HCT116 (cell line): ENCODE results near the gene SUN3. TPM values are rescaled to one million over a fixed set of nuclear protein-coding genes. Genes with fewer than 3 reads are reported as not detected.

Experiments
- ATAC-seq: fragments of 200-7000 bp; cut with Tn5 transposase; 2 replicates; pipeline ENCODE4 v1.9.1; 2020; ENCODE audit warnings: mild to moderate bottlenecking, moderate library complexity
- BruUV-seq: library from RNA; stranded (reverse); fragments of 400-500 nt; replicated peaks from 2 replicates; lab custom pipeline; 2021; lab: Mats Ljungman, UMichigan
- CTCF ChIA-PET: fragments of 300-600 bp; sonication (Branson Sonifier 250); formaldehyde crosslinking; loops from one replicate; lab custom pipeline; 2021; ENCODE audit warnings: antibody characterized with exemption; lab: Charles Lee
- POLR2A ChIA-PET: fragments of 300-600, 350-600 bp; sonication (Branson Sonifier 250); formaldehyde crosslinking; loops from one replicate; lab custom pipeline; 2021; ENCODE audit warnings: antibody characterized with exemption; lab: Charles Lee
- RAD21 ChIA-PET, 2 experiments: fragments of 300-600 bp; sonication (Branson Sonifier 250); formaldehyde crosslinking; loops; one replicate each; lab custom pipeline; 2023; ENCODE audit warnings: low total read pairs in 2 of 2; ENCODE audit not compliant: uncharacterized antibody in 2 of 2, unreplicated experiment in 2 of 2, low non-redundant PET in 1 of 2; lab: Charles Lee
- DNase-seq: peaks from one replicate; pipeline ENCODE4 v3.0.0-alpha.2; 2010; ENCODE audit warnings: low read depth, low spot score
- H2AFZ ChIP-seq: fragments of 200-600 bp; shearing (Covaris generic), sonication (generic); 2 replicates; pipeline ENCODE4 v1.6.1; 2017; ENCODE audit warnings: low read depth, mixed run types, mixed read lengths, antibody characterized with exemption, low read length; ENCODE audit not compliant: poor library complexity, severe bottlenecking
- H3K27ac ChIP-seq: 2 replicates; pipeline ENCODE4 v1.5.1; 2012; ENCODE audit warnings: low read depth, low read length
- H3K27me3 ChIP-seq: fragments of 200-600 bp; sonication (generic); 2 replicates; pipeline ENCODE4 v1.6.1; 2016; ENCODE audit warnings: mixed run types, low read length, mixed read lengths; ENCODE audit not compliant: insufficient read depth
- H3K36me3 ChIP-seq, 2 experiments: fragments of 200-500 bp in 1 of 2; fragments of 200-600 bp in 1 of 2; sonication (Bioruptor generic) in 1 of 2; sonication (generic) in 1 of 2; 2 replicates each; pipeline versions ENCODE4 v1.5.1 to v1.6.1; 2014 to 2016; ENCODE audit warnings: low read length in 2 of 2, inconsistent platforms in 1 of 2, mixed read lengths in 1 of 2, mixed run types in 1 of 2; ENCODE audit not compliant: insufficient read depth in 2 of 2, control insufficient read depth in 1 of 2
- H3K4me1 ChIP-seq, 2 experiments: fragments of 200-600 bp in 1 of 2; sonication (generic) in 1 of 2; 2 replicates each; pipeline versions ENCODE4 v1.5.1 to v1.6.1; 2012 to 2017; ENCODE audit warnings: low read length in 2 of 2, inconsistent platforms in 1 of 2, mild to moderate bottlenecking in 1 of 2, mixed read lengths in 1 of 2, mixed run types in 1 of 2, moderate library complexity in 1 of 2; ENCODE audit not compliant: insufficient read depth in 2 of 2, control insufficient read depth in 1 of 2
- H3K4me2 ChIP-seq: fragments of 200-600 bp; sonication (generic); 2 replicates; pipeline ENCODE4 v1.6.1; 2017; ENCODE audit warnings: mixed run types, low read length, mixed read lengths
- H3K4me3 ChIP-seq, 2 experiments: fragments of 200-600 bp in 1 of 2; sonication (generic) in 1 of 2; replicated peaks in 1 of 2; 2 replicates each; pipeline ENCODE4 v1.5.1; 2011 to 2016; ENCODE audit warnings: low read length in 2 of 2, control low read depth in 1 of 2, low read depth in 1 of 2, mild to moderate bottlenecking in 1 of 2, mixed read lengths in 1 of 2, mixed run types in 1 of 2
- H3K79me2 ChIP-seq: fragments of 200-600 bp; sonication (generic); 2 replicates; pipeline ENCODE4 v1.6.1; 2017; ENCODE audit warnings: mild to moderate bottlenecking, mixed run types, low read length, moderate library complexity, mixed read lengths; ENCODE audit not compliant: insufficient read depth
- H3K9ac ChIP-seq: fragments of 200-600 bp; sonication (generic); 2 replicates; pipeline ENCODE4 v1.6.1; 2016; ENCODE audit warnings: low read length, mixed read lengths
- H3K9me2 ChIP-seq: fragments of 200-600 bp; sonication (generic), shearing (Covaris generic); 2 replicates; pipeline ENCODE4 v1.6.1; 2017; ENCODE audit warnings: mixed run types, mild to moderate bottlenecking, moderate library complexity; ENCODE audit not compliant: insufficient read depth
- H3K9me3 ChIP-seq, 2 experiments: fragments of 200-500 bp in 1 of 2; fragments of 200-600 bp in 1 of 2; sonication (Bioruptor generic) in 1 of 2; sonication (generic) in 1 of 2; 2 replicates each; pipeline ENCODE4 v1.6.1; 2014 to 2017; ENCODE audit warnings: low read length in 2 of 2, mixed read lengths in 2 of 2, inconsistent platforms in 1 of 2, low read depth in 1 of 2, mild to moderate bottlenecking in 1 of 2, mixed run types in 1 of 2, moderate library complexity in 1 of 2; ENCODE audit not compliant: control insufficient read depth in 1 of 2, insufficient read depth in 1 of 2
- H4K20me1 ChIP-seq: fragments of 200-600 bp; sonication (generic), shearing (Covaris generic); 2 replicates; pipeline ENCODE4 v1.6.1; 2017; ENCODE audit warnings: mixed run types, mild to moderate bottlenecking, moderate library complexity; ENCODE audit not compliant: insufficient read depth
- ATF3 ChIP-seq: IDR thresholded peaks from 2 replicates; pipeline ENCODE4 v1.6.1; 2012
- CBX3 ChIP-seq: IDR thresholded peaks from 2 replicates; pipeline ENCODE4 v1.6.1; 2012; ENCODE audit warnings: low read depth
- CEBPB ChIP-seq: IDR thresholded peaks from 2 replicates; pipeline ENCODE4 v1.6.1; 2012; ENCODE audit warnings: low read depth
- EGR1 ChIP-seq: IDR thresholded peaks from 2 replicates; pipeline ENCODE4 v1.6.1; 2012; ENCODE audit warnings: low read depth
- ELF1 ChIP-seq: IDR thresholded peaks from 2 replicates; pipeline ENCODE4 v1.6.1; 2012; ENCODE audit warnings: low read depth, borderline replicate concordance
- EZH2phosphoT487 ChIP-seq: fragments of 200-600 bp; IDR thresholded peaks from 2 replicates; pipeline ENCODE4 v1.6.1; 2018; ENCODE audit warnings: antibody characterized with exemption, borderline replicate concordance
- FOSL1 ChIP-seq: IDR thresholded peaks from 2 replicates; pipeline ENCODE4 v1.6.1; 2012; ENCODE audit warnings: low read depth
- MAX ChIP-seq: IDR thresholded peaks from 2 replicates; pipeline ENCODE4 v1.6.1; 2012
- SIN3A ChIP-seq: IDR thresholded peaks from 2 replicates; pipeline ENCODE4 v1.6.1; 2012; ENCODE audit warnings: low read depth
- SP1 ChIP-seq: IDR thresholded peaks from 2 replicates; pipeline ENCODE4 v1.6.1; 2012; ENCODE audit warnings: low read depth
- SRF ChIP-seq: IDR thresholded peaks from 2 replicates; pipeline ENCODE4 v1.6.1; 2012; ENCODE audit warnings: low read depth
- YY1 ChIP-seq: IDR thresholded peaks from 2 replicates; pipeline ENCODE4 v1.6.1; 2011; ENCODE audit warnings: low read length, low read depth, moderate library complexity, mild to moderate bottlenecking; ENCODE audit not compliant: insufficient replicate concordance; ENCODE audit errors: extremely low read depth
- ZFX ChIP-seq: fragments of 450-650 bp; IDR thresholded peaks from 2 replicates; pipeline ENCODE4 v1.6.1; 2017
- ZNF274 ChIP-seq: fragments of 200-500 bp; sonication (Bioruptor generic); IDR thresholded peaks from 2 replicates; pipeline ENCODE4 v1.6.1; 2014; ENCODE audit warnings: mild to moderate bottlenecking, low read depth, low read length, inconsistent platforms
- intact Hi-C: fragments of 100-400 bp; cut with micrococcal nuclease; formaldehyde crosslinking; loops from 2 replicates; pipeline ENCODE4 v1.10.0; 2022
- total RNA-seq: library from RNA; stranded (reverse); gene quantifications from one replicate; pipeline ENCODE4 v1.2.1, GENCODE V29; 2021; ENCODE audit not compliant: unreplicated experiment
- TF ChIP-seq, protein P1 (sequence below): IDR thresholded peaks from 2 replicates; pipeline ENCODE4 v1.6.1; 2012; ENCODE audit warnings: low read depth

Gene SUN3
- total RNA-seq, 1 experiment from 2014 or later, result 4.5 TPM

DNA sequence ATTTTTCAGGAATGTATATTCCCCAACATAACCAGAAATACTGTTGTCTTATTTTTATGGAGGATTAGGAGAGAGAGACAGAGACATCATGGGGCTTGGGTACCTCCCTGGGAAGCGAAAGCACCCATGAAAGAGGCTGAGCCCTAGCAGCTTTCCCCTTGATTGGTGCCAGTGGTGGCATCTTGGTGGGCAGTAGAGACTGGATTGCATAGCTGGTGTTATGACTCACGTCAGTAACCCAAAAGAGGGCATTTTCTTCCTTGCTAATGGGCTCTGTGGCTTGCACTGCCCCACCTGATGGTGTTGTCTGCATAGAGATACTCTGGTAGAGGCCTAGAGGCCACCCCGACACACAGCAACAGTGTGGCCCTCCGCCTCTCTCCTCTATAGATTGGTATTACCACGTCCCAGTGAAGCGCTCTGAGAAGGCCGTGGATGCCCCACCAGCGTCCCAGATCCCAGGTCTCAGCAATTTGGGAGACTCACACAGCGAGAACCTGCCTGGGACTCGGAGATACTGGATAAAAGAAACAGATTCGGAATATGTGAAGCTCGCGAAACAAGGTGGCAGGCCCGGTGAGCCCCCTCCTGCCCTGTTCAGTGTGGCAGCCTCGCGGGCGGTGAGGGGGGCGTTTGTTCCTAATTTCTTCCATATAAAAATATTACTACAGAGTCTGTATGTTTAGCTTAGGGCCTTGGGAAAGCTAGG lies 12.2 kb upstream of the SUN3 start:
- CTCF ChIA-PET, result no interaction called here
- RAD21 ChIA-PET, result no interaction called here
- TF ChIP-seq ZFX, result no peak
- no peak for TF ChIP-seq YY1
- no peak for TF ChIP-seq SP1
- TF ChIP-seq MAX, result no peak
- no peak for TF ChIP-seq ATF3
- Histone ChIP-seq H2AFZ (no peak overlapping the region), H3K36me3 (no peaks in the 10 kb centered on the region), H3K9me2 (no peaks in the 10 kb centered on the region), H3K4me1 (peaks cover 0 to 8% of the 10 kb centered on the region in 2 experiments; a peak in 1 of 4 replicates), H3K27me3 (no peaks in the 10 kb centered on the region), H3K4me2 (no peak overlapping the region), H3K9me3 (no peaks in the 10 kb centered on the region), H3K27ac (no peak overlapping the region), H3K79me2 (no peaks in the 10 kb centered on the region), H3K4me3 (no peak overlapping the region), H4K20me1 (no peaks in the 10 kb centered on the region), H3K9ac (no peak overlapping the region)
- POLR2A ChIA-PET, result no interaction called here
- DNase-seq (no peak), ATAC-seq (no peak)
- BruUV-seq, result no TSS peak
- intact Hi-C loops, result no loop called here

DNA sequence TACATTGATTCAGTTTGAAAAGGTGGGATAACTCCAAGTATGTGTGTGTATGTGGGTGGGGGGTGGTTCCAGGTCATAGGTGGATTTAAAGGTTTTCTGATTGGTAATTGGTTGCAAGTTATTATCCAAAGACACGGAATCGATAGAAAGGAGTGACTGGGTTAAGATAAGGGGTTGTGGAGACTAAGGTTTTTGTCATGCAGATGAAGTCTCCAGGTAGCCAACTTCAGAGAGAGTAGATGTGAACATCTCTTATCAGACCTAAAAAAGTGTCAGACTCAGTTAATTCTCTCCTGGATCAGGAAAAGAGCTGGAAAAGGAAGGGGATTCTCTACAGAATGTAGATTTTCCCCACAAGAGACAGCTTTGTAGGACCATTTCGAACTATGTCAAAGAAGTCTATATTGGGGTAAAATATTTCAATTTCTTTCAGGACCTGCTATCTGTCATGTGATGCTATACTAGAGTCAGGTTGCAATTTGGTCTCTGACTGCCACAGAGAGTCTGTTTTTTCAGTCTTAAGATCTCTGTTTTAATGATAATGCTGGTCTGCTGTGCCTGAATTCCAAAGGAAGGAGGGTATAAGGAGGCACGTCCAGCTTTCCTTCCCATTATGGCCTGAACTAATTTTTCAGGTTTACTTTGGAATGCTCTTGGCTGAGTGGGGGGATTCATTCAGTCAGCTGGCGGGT lies 10.1 kb upstream of the SUN3 start:
- H3K4me1 ChIP-seq, result peaks cover 0 to 16% of the 10 kb centered on the region in 2 experiments; a peak in 1 of 4 replicates
- no peak overlapping the region for H2AFZ ChIP-seq
- intact Hi-C loops, result no loop called here
- no peaks in the 10 kb centered on the region for H3K9me3 ChIP-seq
- H3K4me2 ChIP-seq, result no peak overlapping the region
- no TSS peak for BruUV-seq
- no peaks in the 10 kb centered on the region for H3K79me2 ChIP-seq
- CTCF ChIA-PET, result no interaction called here
- no peak for DNase-seq
- no peaks in the 10 kb centered on the region for H3K9me2 ChIP-seq
- no peaks in the 10 kb centered on the region for H3K27me3 ChIP-seq
- H4K20me1 ChIP-seq, result no peaks in the 10 kb centered on the region
- H3K9ac ChIP-seq, result no peak overlapping the region
- ATAC-seq, result no peak
- H3K27ac ChIP-seq, result no peak overlapping the region
- H3K4me3 ChIP-seq, result no peak overlapping the region
- RAD21 ChIA-PET, result no interaction called here
- POLR2A ChIA-PET, result no interaction called here
- H3K36me3 ChIP-seq, result no peaks in the 10 kb centered on the region
- TF ChIP-seq ELF1, result no peak
- TF ChIP-seq ATF3, result no peak
- no peak for TF ChIP-seq CEBPB
- TF ChIP-seq FOSL1, result no peak
- no peak for TF ChIP-seq ZNF274
- TF ChIP-seq SRF, result no peak
- TF ChIP-seq EZH2phosphoT487, result no peak
- TF ChIP-seq YY1, result no peak
- TF ChIP-seq, protein P1, sequence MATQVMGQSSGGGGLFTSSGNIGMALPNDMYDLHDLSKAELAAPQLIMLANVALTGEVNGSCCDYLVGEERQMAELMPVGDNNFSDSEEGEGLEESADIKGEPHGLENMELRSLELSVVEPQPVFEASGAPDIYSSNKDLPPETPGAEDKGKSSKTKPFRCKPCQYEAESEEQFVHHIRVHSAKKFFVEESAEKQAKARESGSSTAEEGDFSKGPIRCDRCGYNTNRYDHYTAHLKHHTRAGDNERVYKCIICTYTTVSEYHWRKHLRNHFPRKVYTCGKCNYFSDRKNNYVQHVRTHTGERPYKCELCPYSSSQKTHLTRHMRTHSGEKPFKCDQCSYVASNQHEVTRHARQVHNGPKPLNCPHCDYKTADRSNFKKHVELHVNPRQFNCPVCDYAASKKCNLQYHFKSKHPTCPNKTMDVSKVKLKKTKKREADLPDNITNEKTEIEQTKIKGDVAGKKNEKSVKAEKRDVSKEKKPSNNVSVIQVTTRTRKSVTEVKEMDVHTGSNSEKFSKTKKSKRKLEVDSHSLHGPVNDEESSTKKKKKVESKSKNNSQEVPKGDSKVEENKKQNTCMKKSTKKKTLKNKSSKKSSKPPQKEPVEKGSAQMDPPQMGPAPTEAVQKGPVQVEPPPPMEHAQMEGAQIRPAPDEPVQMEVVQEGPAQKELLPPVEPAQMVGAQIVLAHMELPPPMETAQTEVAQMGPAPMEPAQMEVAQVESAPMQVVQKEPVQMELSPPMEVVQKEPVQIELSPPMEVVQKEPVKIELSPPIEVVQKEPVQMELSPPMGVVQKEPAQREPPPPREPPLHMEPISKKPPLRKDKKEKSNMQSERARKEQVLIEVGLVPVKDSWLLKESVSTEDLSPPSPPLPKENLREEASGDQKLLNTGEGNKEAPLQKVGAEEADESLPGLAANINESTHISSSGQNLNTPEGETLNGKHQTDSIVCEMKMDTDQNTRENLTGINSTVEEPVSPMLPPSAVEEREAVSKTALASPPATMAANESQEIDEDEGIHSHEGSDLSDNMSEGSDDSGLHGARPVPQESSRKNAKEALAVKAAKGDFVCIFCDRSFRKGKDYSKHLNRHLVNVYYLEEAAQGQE, result no peak
- no peak for TF ChIP-seq SP1
- no peak for TF ChIP-seq MAX
- no peak for TF ChIP-seq SIN3A
- no peak for TF ChIP-seq EGR1
- TF ChIP-seq ZFX, result no peak
- TF ChIP-seq CBX3, result no peak
